GM12865 (cell line): Measurements from ENCODE around the gene RASSF1.

Experiments used
- DNase-seq: peaks from one replicate; pipeline ENCODE4 v3.0.0; 2010; ENCODE audit warnings: low read depth
- H3K4me3 ChIP-seq: 2 replicates; pipeline ENCODE4 v1.5.1; 2011; ENCODE audit warnings: mild to moderate bottlenecking, low read depth, low read length, control low read depth
- TF ChIP-seq, protein P1 (sequence below): IDR thresholded peaks from 2 replicates; pipeline ENCODE4 v1.5.1; 2011; ENCODE audit warnings: low read length, control low read depth, low read depth, inconsistent platforms; ENCODE audit not compliant: insufficient read depth; ENCODE audit errors: missing control alignments

Gene RASSF1

GRCh38 chr3:50357481-50357880, 16.8 kb upstream of the RASSF1 start:
- TF ChIP-seq, protein P1, sequence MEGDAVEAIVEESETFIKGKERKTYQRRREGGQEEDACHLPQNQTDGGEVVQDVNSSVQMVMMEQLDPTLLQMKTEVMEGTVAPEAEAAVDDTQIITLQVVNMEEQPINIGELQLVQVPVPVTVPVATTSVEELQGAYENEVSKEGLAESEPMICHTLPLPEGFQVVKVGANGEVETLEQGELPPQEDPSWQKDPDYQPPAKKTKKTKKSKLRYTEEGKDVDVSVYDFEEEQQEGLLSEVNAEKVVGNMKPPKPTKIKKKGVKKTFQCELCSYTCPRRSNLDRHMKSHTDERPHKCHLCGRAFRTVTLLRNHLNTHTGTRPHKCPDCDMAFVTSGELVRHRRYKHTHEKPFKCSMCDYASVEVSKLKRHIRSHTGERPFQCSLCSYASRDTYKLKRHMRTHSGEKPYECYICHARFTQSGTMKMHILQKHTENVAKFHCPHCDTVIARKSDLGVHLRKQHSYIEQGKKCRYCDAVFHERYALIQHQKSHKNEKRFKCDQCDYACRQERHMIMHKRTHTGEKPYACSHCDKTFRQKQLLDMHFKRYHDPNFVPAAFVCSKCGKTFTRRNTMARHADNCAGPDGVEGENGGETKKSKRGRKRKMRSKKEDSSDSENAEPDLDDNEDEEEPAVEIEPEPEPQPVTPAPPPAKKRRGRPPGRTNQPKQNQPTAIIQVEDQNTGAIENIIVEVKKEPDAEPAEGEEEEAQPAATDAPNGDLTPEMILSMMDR = no peak
- DNase-seq = no peak
- peak overlapping the region; percentile 79 for H3K4me3 ChIP-seq

DNA sequence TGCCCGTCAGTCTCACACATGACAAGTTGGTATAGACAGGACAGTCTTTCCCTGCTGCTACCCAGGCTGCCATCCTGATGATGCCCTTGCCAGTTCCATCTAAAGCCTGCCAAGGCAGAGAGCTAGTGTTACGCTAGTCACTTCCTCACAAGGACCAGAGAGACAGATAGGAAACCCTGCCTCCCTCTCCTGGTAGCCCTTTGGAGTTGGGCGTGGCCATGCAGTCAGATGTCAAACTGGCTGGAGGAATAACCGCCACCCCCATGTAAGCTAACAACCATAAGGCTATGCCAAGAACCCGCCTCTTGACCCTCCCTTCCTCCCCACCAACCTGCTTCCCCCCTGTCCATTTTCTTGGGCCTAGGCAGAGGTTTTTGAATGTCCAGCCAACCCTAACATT, 15.9 kb upstream of the RASSF1 start:
- TF ChIP-seq, protein P1 = no peak
- H3K4me3 ChIP-seq = no peak overlapping the region
- no peak for DNase-seq

DNA sequence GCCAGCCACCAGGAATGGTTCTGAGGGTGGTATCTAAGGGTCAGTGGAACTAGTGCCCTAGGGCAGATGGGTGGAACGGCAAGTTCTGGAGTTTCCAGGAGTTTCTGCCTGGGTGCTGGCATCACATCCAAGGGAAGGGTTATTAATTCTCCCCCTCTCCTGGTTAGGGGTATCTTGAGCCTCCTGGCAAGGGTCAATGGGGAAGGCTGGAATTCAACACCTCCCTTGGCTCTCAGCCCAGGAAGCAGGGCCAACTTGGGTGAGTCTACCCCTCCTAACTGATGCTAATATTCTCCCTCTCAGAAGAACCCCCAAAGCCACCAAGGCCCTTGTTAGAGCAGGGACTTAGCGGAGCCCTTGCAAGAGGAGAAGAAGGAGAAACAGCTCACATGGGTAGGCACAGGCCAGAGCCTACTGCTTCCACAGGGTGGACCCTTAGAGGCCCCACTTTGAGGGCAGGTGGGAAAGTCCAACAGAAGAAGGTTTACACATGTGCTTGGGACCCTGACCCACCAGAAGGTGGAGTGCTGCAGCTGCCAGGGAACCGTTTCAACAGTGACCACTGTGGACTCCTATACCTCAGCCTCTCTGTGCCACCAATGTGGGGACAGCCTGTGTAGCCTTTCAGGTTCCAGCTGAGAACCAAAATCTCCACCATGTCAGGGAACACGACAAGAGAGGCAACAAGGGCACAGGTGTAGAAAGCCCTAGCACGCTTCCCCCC, 15.4 kb upstream of the RASSF1 start:
- TF ChIP-seq, protein P1 = no peak
- DNase-seq = no peak
- H3K4me3 ChIP-seq = no peak overlapping the region

DNA sequence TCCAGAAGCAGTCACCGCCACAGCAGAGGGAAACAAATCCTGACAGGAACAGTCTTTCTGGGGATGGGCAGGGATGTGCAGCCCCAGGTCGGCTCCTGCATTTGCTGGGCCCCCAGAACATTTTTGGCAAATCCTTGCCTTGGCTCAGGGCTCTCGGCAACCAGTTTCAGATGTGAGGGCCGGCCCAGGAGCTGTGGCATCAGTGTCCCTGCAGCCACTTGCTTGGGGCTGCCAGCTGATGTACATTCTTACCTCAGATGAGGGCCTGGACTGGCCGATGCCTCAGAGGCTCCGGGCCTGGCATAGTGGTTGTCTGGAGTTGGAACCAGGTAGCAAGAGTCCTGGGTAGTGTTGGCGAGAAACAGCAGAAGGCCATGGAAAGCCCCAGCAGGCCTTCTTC, 14.2 kb upstream of the RASSF1 start:
- no peak for DNase-seq
- TF ChIP-seq, protein P1 = no peak
- no peak overlapping the region for H3K4me3 ChIP-seq

DNA sequence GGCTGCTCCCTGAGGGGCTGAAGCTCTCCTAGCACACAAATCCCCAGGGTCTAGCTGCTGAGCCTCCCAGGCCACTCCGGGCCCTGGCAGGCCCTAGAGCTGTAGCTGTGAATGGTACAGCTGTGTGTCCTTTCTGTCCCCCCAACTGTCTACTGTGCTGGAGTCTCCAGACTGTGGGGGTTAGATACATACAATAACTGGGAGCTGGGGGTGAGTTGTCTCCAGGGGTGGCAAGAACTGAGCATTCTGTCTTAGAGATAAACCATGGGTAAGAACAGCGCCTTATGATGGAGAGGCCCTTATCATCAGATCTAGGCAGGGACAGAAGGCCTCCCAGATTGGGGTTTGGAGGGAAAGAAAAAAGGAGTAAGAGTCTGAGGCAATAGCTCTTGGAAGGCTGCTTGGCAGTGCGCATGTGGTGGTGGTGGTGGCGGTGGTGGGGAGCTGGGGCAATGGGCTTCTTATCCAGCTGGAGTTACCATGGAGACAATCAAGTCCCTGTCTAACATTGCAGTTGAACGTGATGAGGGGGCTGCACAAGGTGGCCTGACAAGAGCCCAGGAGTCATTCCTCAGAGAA, 13.6 kb upstream of the RASSF1 start:
- TF ChIP-seq, protein P1 = no peak
- no peak overlapping the region for H3K4me3 ChIP-seq
- no peak for DNase-seq

GRCh38 chr3:50353245-50354004, 12.8 kb upstream of the RASSF1 start:
- no peak overlapping the region for H3K4me3 ChIP-seq
- DNase-seq = no peak
- TF ChIP-seq, protein P1 = no peak

GRCh38 chr3:50352781-50353180, 12.1 kb upstream of the RASSF1 start:
- no peak for DNase-seq
- TF ChIP-seq, protein P1 = peak; percentile 18
- H3K4me3 ChIP-seq = no peak overlapping the region
